ENCODE data around the gene BCKDHB.
"Not testable (repeated sequence)": the region's sequence is repeated elsewhere in the genome, so short reads cannot be mapped to it uniquely, and the experiment has no call there.

BCKDHB gene

DNA sequence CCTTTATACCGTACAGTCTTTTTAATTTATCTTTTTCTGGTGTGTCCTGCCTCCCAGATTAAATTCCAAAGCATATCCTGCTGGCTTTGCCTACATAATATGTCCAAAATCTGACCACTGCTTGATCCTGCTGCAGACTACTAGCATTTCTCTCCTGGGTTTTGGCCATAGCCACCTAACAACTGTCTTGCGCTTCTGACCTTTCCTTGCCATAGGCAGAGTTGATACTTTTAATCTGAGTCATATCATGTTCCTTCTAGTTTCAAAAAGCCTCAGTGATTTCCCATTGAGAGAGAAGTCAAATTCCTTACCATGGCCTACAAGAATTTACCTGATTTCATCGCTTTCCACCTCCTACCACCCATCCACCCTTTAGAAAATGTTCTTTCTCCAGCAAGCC lies 104.8 kb downstream of the BCKDHB start:
- no peak for DNase-seq

DNA sequence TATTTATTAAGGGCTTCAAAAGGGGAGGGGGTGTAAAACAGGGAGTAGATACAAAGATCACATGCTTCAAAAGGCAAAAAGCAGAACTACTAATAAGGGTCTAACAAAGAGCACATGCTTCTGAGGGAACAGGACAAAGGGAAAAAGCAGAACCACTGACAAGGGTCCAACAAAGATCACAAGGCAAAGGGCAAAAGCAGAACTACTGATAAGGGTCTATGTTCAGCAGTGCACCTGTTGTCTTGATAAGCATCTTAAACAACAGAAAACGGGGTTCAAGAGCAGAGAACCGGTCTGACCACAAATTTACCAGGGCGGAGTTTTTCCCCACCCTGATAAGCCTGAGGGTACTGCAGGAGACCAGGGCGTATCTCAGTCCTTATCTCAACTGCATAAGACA lies 105.4 kb downstream of the BCKDHB start:
- DNase-seq = not testable (repeated sequence)

DNA sequence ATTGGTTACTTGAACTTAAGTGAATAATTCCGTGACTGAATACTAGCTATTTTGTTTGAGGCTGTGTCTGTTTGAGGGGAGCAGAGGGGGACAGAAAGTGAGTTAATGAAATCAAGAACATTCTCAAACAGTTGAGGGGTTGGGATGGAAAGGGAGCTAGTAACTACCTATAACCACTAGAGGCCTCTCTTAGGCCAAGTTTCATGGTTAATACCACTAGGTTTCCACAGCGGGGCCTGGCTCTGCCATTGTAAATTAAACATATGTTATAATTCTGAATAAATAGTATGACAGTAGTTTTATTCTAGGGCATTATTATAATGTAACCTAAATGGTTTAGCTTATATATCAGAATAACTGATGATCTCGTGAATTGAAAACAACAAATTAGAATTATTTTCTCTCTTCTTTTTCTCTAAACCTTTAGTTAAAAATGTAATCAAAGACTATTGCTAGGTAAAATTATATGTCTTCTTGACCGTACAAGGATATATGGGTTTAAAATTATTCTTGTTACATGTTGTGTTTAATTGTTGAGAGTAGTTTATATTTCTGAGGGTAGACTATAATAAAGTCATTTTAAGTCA lies 108.1 kb downstream of the BCKDHB start:
- DNase-seq = no peak

DNA sequence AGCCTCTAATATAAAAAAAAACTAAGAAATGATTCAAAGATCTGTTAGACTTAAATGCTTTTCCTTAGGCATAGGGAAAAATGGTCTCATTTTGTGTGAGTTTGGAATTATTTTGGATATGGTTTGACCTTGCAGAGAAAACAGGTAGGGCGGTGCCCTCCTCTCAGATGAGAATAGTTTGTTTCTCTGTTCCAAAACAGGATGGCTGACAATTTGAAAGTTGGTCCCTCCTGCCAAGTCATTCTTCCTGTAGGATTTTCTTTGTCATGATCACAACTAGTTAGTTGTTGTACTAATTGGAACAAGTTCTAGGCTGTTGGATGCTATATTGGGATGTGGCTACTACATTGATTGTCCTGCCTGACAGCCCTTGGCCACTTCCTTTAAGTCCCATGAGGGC lies 108.6 kb downstream of the BCKDHB start:
- no peak for DNase-seq

DNA sequence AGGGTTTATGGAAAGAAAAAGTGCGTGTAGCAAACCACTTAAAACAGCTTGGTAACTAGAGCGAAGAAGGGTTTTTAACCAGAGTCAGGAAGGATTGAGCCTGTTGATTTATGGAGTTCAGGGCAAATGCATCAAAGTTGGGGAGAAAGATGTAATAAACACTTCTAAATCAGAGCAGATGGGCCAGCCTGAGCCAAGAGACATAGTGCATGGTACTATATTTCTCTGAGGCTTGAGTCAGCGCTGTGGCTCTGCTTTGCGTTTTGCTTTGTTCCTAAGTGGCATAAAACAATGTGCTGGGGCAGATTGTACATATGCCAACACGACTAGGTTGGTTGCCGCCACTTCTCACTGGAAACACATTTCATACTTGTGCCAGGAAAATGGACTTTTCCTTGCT lies 111.3 kb downstream of the BCKDHB start:
- DNase-seq = no peak

DNA sequence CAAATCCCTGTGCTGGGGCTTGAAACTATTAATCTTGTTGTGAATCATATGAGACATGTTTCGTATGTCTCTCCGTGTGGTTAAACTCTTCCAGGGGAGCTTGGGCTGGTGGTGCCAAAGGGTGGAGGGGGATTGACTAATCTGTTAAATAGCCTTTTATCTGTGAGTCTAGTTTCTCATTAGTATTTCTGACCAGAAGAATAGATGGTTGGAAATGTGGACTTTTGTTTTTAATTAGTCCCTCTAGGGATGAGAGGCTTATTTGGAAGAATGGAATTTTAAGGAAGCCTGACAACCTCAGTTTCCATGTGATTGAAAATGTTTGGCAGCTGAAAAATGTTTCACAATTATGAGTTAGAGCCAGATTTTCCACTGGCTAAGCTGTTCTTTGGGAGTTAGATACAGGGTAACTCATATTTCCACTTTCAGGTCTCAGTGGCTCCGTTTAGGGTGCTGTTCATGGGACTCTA lies 117.3 kb downstream of the BCKDHB start:
- DNase-seq = no peak

DNA sequence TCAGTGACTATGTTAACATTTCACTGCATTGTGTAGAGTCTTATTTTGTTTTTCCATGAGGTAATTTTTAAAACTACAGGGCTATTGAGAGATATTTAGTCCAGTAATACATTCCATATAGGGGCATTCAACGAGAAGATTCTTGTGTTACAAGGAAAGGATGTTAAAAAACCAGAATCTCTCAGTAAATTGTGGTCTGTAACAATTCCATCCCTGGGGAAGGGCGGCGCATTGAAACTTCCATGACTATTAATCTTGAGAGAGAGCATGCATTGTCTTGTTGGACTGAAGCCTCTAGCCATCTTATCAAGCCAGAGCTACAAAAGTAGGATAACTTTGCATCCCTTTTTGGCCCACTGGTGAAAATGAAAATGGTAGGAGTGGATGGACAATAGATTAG lies 119.7 kb downstream of the BCKDHB start:
- no peak for DNase-seq

DNA sequence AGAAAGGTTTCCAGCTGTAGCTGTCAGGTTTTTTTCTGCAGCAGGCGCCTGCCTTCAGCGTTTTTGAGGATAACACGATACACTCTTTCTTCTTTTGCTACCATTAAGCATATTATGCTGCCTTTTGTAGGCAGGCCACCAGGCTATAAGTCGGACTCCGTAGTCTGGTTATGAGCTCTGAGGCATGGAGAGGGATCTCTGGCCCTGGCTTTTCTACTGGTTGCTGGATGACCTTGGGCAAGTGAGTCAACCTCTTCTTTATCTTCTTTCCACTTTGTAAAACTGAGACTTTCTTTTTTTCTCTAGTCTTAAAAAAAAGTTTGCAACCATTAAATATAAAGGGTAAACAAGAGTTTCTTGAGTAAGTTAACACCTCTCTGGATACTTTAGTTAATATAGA lies 120.2 kb downstream of the BCKDHB start:
- no peak for DNase-seq

DNA sequence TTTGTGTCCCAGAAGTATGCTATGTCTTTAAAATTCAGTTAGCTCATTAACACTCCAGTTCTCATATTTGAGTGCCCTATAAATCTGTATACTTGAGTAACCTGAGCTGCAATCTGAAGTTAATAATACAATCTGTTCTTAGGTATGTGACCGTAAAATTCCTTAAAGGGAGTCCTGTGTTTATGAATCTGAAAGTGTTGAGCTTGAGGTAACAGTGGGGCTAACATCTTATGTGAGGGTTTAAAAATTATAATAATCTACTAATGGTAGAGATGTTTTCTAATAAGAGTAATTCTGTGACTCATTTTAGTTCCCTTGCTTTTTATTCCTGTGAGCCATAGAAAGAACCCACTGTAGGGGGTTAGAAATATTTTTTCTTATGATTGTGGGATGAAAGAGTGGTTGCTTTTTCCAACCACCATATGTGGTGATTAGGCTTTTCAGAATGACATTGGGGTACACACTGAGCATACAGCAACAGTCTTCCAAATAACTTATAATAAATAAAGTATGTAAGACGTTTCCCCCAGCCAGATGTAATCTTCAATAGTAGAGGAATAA lies 121.2 kb downstream of the BCKDHB start:
- DNase-seq = no peak

DNA sequence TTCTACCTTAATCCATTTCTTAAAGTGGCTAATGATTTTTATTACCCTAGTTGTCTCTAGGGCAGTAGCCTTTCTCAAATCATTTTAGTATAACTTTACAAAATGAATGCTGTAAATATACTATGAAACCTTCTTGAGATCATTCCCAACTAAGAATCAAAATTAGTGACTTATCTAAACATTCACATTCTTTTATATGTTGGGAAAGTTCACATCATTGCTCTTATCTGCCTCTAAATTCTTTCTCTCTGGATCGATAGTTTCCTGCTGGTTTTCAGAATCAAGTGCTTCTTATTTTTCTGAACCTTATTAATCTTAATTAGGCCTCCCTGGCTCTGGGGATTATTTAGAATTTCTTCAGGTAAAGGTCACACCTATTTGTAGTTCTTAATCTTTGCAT lies 126.8 kb downstream of the BCKDHB start:
- no peak for DNase-seq

DNA sequence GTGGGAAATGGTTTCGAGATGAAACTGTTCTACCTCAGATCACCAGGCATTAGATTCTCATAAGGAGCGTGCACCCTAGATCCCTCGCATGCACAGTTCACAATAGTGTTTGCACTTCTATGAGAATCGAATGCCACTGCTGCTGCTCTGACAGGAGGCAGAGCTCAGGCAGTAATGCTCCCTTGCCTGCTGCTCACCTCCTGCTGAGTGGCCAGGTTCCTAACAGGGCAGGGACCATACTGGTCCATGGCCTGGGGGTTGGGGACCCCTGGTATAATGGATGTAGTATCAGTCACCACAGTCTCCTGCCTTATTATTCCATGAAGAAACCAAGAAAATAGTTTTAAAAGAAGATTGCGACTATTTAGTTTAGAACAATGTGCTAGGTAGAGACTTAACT lies 127.5 kb downstream of the BCKDHB start:
- DNase-seq = no peak

DNA sequence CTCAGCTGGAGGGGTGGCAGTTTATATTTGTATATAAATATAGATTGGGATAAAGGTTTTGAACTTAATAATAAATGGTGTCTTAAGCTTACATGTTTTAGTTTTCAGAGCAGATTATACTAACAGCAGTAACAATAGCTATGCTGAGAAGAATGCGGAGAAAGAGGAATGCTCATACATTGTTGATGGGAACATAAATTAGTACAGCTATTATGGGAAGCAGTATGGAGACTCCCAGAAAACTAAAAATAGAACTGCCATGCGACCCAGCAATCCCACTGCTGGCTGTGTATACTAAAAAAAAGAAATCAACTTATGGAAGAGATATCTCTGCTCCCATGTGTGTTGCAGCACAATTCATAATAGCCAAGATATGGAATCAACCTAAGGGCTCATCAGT lies 127.9 kb downstream of the BCKDHB start:
- DNase-seq = no peak

DNA sequence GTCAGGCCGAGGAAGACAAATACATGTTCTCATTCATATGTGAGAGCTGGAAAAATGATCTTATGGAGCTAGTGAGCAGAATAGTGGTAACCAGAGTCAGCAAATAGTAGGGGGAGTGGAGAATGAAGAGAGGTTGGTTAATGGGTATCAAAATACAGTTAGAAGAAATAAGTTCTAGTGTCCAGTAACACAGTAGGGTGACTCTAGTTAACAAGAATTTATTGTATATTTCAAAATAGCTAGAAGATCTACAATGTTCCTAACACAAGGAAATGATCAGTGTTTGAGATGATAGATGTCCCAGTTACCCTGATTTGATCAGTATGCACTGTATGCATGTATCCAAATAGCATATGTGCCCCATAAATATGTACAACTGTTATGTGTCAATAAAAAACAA lies 128.4 kb downstream of the BCKDHB start:
- no peak for DNase-seq

DNA sequence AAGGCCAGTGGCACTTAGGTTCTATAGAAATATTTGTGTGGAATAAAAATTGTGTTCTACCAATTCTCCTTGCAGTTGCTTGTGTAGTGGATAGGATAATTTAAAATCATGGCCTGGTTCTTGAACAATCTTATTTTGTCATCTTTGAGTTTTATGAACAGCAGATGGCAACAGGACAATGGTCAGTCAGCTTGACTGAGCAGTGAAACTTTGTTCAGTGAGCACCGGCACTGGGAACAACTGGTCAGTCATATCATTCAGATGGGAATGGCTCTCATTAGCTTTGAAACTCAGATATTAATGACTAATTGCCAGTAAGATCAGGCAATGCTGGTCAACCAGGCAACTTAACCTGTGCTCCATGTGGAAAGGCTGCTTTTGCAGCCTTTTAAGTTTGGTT lies 129.2 kb downstream of the BCKDHB start:
- DNase-seq = no peak

DNA sequence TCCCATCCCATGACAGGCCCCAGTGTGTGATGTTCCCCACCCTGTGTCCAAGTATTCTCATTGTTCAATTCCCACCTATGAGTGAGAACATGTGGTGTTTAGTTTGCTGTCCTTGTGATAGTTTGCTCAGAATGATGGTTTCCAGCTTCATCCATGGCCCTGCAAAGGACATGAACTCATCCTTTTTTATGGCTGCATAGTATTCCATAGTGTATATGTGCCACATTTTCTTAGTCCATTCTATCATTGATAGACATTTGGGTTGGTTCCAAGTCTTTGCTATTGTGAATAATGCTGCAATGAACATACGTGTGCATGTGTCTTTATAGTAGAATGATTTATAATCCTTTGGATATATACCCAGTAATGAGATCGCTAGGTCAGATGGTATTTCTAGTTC lies 132.3 kb downstream of the BCKDHB start:
- not testable (repeated sequence) for DNase-seq

DNA sequence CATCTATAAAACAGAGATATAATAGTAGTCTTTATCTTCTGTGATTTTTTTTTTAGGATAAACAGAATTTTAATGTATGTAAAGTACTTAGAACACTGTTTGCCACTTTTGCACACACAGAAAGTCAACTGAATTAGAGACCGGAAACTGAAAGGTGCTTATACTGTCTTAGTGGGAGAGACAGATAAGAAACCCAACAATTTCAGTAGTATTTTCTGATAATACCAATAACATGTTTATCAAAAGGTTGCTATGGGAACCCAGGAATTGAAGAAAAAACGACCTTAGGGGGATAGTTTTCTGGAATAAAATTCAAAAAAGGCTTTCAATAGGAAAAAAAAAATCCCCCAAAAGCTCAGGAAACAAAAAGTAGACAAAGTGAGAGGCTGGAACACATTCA lies 138.6 kb downstream of the BCKDHB start:
- no peak for DNase-seq

DNA sequence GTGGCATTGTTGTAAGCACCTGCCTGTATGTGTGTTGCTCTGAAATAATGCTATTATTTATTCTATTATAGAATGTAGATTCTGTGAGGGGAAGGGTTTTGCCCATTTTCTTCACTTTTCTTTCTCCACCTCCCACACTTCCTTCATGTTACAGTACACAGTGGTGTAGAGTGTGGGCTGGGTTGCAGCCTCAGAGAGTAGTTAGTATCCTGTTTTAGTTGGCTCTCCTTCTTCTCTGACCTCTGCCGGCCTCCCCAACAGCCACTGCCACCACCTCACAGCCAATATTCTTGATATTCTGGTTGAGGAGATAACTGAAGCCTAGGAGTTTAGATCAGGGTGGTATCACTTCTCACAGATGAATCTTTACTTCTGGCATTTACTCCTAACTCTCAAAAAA lies 143.4 kb downstream of the BCKDHB start:
- DNase-seq = no peak

DNA sequence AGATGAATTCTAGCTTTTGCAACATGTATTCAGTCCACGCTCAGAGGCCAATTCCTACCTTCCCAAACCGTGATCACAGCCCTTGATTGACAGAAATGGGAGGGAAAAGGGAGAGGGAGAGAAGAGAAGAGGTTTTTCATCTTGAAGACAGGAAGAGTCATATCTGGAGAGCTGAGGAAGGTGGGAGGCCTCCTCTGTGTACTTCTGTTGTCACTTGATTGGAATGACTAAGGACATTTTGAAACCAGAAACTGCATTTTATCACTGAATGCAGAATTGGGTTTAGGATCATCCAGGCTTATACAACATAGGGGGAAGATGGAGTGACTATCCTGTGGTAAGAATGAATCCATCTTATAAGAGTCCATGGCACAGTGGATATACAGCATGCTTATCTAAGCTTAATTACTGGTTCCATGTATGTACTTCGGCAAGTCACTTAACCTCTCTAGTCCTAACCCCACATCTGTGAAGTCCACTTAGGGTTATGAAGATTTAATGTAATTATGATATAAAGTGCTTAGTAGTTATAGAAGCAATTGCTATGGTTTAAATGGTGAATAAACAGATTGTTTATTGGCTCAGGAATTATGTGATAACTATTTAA lies 144.0 kb downstream of the BCKDHB start:
- DNase-seq = no peak

DNA sequence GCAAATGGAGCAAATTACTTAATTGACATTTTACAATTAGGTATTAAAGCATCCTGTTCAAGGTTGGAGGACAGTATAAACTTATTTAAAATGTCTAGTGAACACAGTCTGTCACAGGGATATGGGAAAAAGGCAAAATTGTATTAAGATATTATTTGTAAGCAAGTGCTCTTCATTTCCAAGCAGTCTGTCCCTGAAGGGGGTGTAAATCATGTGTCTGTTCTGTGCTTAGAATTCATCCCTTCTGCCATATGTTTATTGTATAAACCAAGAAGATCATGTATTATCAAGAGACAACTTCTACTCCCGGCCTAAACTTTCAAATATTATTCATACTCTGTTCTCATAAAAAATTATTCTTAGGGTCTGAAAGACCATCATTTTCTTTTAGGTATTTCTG lies 144.8 kb downstream of the BCKDHB start:
- DNase-seq = no peak

DNA sequence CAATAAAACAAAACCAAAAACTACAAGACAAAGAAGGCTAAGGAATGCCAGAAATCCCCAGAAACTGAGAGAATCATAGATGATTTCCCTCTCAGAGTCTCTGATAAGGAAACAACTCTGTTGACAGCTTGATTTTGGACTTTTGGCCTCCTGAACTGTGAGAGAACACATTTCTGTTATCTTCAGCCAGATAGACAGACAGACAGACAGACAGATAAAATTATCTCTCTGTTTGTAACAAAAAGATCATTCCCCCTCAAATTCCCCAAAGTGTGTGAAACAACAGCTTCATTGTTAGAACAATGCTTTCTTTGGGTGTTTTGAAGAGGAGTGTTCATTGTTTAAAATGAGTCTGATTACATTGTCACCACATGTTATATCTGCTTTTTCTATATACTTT lies 148.2 kb downstream of the BCKDHB start:
- DNase-seq = no peak

DNA sequence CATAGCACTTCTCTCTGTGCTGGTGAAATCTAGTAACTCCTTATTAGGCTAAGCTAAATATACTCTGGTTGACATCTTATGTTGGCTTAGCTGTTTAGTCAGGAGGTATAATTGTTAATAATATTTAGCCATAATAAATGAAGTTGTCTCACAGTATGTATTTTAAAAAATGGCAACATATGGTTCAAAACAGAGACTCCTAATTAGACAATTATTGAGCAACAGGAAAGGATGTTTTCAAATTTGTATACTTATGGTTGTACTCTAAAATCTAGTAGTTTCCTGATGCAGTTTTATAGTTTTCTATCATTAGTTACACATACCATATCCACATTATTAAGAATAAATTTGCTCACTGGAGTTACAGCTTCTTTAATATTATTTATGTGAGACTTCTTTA lies 150.2 kb downstream of the BCKDHB start:
- no peak for DNase-seq

DNA sequence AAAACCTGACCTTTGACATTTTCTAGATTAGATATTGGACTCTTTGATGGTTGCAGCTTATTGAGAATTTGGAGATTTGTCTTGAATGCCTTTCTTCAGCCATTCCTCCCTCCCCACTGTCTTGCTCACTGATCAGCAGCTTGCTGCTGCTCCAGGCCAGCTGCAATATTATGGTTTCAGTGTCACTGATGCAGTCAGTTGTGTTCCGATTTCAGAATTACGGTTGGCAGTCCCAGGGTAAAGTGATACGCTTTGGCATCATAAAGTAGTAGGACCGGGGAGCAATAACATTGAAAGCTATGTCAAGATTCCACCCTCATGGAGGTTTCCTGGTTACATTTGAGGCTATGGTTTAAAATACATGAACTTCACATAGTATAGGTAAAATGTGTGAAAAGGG lies 152.6 kb downstream of the BCKDHB start:
- DNase-seq = no peak

DNA sequence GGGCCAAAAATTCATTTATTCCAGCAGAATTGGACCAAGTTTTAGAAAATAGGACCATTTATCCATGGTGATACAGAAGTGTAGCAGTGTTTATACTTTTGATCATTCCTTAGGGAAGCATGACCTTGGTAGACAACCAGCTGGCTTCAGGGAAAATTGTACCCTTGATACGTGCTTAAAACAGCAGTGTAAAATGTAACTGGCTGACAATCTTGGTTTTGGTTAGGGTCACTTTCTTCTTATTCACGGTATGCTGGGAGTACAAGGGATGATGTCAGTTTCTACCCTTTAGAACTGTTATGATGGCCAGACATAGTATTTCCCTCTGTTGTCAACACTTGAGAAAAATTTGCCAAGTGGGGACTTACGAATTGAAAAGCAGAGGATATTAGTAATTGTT lies 157.1 kb downstream of the BCKDHB start:
- DNase-seq = no peak

DNA sequence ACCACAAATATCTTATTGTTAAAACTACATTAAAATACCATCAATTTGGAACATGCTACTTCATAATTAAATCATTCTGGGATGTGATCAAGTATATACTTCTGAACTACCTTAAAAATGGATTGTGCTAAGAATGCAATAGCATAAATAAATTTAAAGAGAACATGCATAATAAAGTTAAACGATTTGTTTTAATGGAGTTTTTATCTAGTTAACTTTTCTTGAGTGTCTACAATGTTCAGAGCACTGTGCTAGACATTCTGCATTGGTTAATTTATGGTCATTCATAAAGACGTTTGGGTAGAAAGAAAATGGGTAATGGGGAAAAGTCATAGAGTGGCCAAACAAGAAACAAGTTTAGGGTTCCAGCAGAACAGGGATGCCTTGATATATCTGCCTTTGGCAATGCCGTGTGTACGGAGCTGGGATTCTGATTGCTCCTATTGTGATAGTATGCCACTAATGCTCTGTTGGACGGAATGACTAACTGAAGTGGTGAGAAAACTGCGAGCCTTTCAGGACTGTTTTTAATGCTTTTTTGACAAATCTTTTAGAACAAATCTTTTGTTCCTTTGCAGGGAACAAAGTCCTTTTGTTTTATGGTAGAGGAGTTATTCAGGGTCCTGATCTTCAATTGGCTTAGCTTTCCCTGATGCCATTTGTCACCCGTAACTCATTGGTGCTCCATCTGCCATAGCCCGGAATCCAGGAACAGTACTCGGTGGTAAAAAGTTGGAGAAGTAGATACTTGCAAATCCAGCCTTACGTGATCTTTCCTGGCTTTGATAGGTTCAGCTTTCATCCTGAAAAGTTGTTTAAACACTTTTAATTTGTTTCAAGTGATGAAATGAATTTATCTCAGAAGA lies 162.6 kb downstream of the BCKDHB start:
- DNase-seq = no peak
